HG02852 (cell line): Measurements from ENCODE around the gene CNTNAP2.
A peak's percentile ranks its signal among the peaks of the same experiment; 100 is the strongest.
"Not testable (repeated sequence)": the region's sequence is repeated elsewhere in the genome, so short reads cannot be mapped to it uniquely, and the experiment has no call there.

ENCODE experiments used
- ATAC-seq: cut with Tn5 transposase; IDR thresholded peaks from one replicate; pipeline ENCODE4 v1.9.1; 2021; ENCODE audit warnings: mild to moderate bottlenecking, moderate library complexity; ENCODE audit not compliant: unreplicated experiment

CNTNAP2 gene

GRCh38 chr7:148261996-148262688 lies 2145.5 kb downstream of the CNTNAP2 start:
- ATAC-seq: no peak

- ATAC-seq: peak; percentile 73
These were observed 2146.2 kb downstream of the CNTNAP2 start for GRCh38 chr7:148262721-148263229.

- peak; percentile 47 for ATAC-seq
These were observed 2148.4 kb downstream of the CNTNAP2 start for GRCh38 chr7:148264933-148265557.

GRCh38 chr7:148265896-148266295 lies 2149.3 kb downstream of the CNTNAP2 start:
- ATAC-seq: no peak

- no peak for ATAC-seq
These were observed 2150.2 kb downstream of the CNTNAP2 start for GRCh38 chr7:148266795-148267194.

- no peak for ATAC-seq
These were observed 2154.0 kb downstream of the CNTNAP2 start for GRCh38 chr7:148270576-148270975.

- ATAC-seq: no peak
These were observed 2157.5 kb downstream of the CNTNAP2 start for GRCh38 chr7:148274118-148274517.

- no peak for ATAC-seq
These were observed 2158.8 kb downstream of the CNTNAP2 start for GRCh38 chr7:148275359-148275890.

- no peak for ATAC-seq
These were observed 2159.9 kb downstream of the CNTNAP2 start for GRCh38 chr7:148276314-148277041.

GRCh38 chr7:148277042-148277660 lies 2160.6 kb downstream of the CNTNAP2 start:
- no peak for ATAC-seq

GRCh38 chr7:148286150-148286549 lies 2169.5 kb downstream of the CNTNAP2 start:
- no peak for ATAC-seq

- no peak for ATAC-seq
These were observed 2170.9 kb downstream of the CNTNAP2 start for GRCh38 chr7:148287538-148287937.

GRCh38 chr7:148288592-148289151 lies 2172.1 kb downstream of the CNTNAP2 start:
- no peak for ATAC-seq

- peak; percentile 93 for ATAC-seq
These were observed 2173.0 kb downstream of the CNTNAP2 start for GRCh38 chr7:148289630-148290029.

- ATAC-seq: no peak
These were observed 2173.9 kb downstream of the CNTNAP2 start for GRCh38 chr7:148290538-148290937.

- ATAC-seq: no peak
These were observed 2175.2 kb downstream of the CNTNAP2 start for GRCh38 chr7:148291799-148292198.

GRCh38 chr7:148296994-148297644 lies 2180.5 kb downstream of the CNTNAP2 start:
- ATAC-seq: no peak

- ATAC-seq: not testable (repeated sequence)
These were observed 2182.2 kb downstream of the CNTNAP2 start for GRCh38 chr7:148298768-148299167.

GRCh38 chr7:148299350-148300276 lies 2183.0 kb downstream of the CNTNAP2 start:
- ATAC-seq: no peak
